HCT116 (cell line): ENCODE data around the gene LSP1. TPM values are rescaled to one million over a fixed set of nuclear protein-coding genes. Genes with fewer than 3 reads are reported as not detected.

ENCODE experiments used
- ATAC-seq: fragments of 200-7000 bp; cut with Tn5 transposase; 2 replicates; pipeline ENCODE4 v1.9.1; 2020; ENCODE audit warnings: mild to moderate bottlenecking, moderate library complexity
- BruUV-seq: library from RNA; stranded (reverse); fragments of 400-500 nt; replicated peaks from 2 replicates; lab custom pipeline; 2021; lab: Mats Ljungman, UMichigan
- CTCF ChIA-PET: fragments of 300-600 bp; sonication (Branson Sonifier 250); formaldehyde crosslinking; loops from one replicate; lab custom pipeline; 2021; ENCODE audit warnings: antibody characterized with exemption; lab: Charles Lee
- POLR2A ChIA-PET: fragments of 300-600, 350-600 bp; sonication (Branson Sonifier 250); formaldehyde crosslinking; loops from one replicate; lab custom pipeline; 2021; ENCODE audit warnings: antibody characterized with exemption; lab: Charles Lee
- RAD21 ChIA-PET, 2 experiments: fragments of 300-600 bp; sonication (Branson Sonifier 250); formaldehyde crosslinking; loops; one replicate each; lab custom pipeline; 2023; ENCODE audit warnings: low total read pairs in 2 of 2; ENCODE audit not compliant: uncharacterized antibody in 2 of 2, unreplicated experiment in 2 of 2, low non-redundant PET in 1 of 2; lab: Charles Lee
- DNase-seq: peaks from one replicate; pipeline ENCODE4 v3.0.0-alpha.2; 2010; ENCODE audit warnings: low read depth, low spot score
- H2AFZ ChIP-seq: fragments of 200-600 bp; shearing (Covaris generic), sonication (generic); 2 replicates; pipeline ENCODE4 v1.6.1; 2017; ENCODE audit warnings: low read depth, mixed run types, mixed read lengths, antibody characterized with exemption, low read length; ENCODE audit not compliant: poor library complexity, severe bottlenecking
- H3K27ac ChIP-seq: 2 replicates; pipeline ENCODE4 v1.5.1; 2012; ENCODE audit warnings: low read depth, low read length
- H3K27me3 ChIP-seq: fragments of 200-600 bp; sonication (generic); 2 replicates; pipeline ENCODE4 v1.6.1; 2016; ENCODE audit warnings: mixed run types, low read length, mixed read lengths; ENCODE audit not compliant: insufficient read depth
- H3K36me3 ChIP-seq, 2 experiments: fragments of 200-500 bp in 1 of 2; fragments of 200-600 bp in 1 of 2; sonication (Bioruptor generic) in 1 of 2; sonication (generic) in 1 of 2; 2 replicates each; pipeline versions ENCODE4 v1.5.1 to v1.6.1; 2014 to 2016; ENCODE audit warnings: low read length in 2 of 2, inconsistent platforms in 1 of 2, mixed read lengths in 1 of 2, mixed run types in 1 of 2; ENCODE audit not compliant: insufficient read depth in 2 of 2, control insufficient read depth in 1 of 2
- H3K4me1 ChIP-seq, 2 experiments: fragments of 200-600 bp in 1 of 2; sonication (generic) in 1 of 2; 2 replicates each; pipeline versions ENCODE4 v1.5.1 to v1.6.1; 2012 to 2017; ENCODE audit warnings: low read length in 2 of 2, inconsistent platforms in 1 of 2, mild to moderate bottlenecking in 1 of 2, mixed read lengths in 1 of 2, mixed run types in 1 of 2, moderate library complexity in 1 of 2; ENCODE audit not compliant: insufficient read depth in 2 of 2, control insufficient read depth in 1 of 2
- H3K4me2 ChIP-seq: fragments of 200-600 bp; sonication (generic); 2 replicates; pipeline ENCODE4 v1.6.1; 2017; ENCODE audit warnings: mixed run types, low read length, mixed read lengths
- H3K4me3 ChIP-seq, 2 experiments: fragments of 200-600 bp in 1 of 2; sonication (generic) in 1 of 2; replicated peaks in 1 of 2; 2 replicates each; pipeline ENCODE4 v1.5.1; 2011 to 2016; ENCODE audit warnings: low read length in 2 of 2, control low read depth in 1 of 2, low read depth in 1 of 2, mild to moderate bottlenecking in 1 of 2, mixed read lengths in 1 of 2, mixed run types in 1 of 2
- H3K79me2 ChIP-seq: fragments of 200-600 bp; sonication (generic); 2 replicates; pipeline ENCODE4 v1.6.1; 2017; ENCODE audit warnings: mild to moderate bottlenecking, mixed run types, low read length, moderate library complexity, mixed read lengths; ENCODE audit not compliant: insufficient read depth
- H3K9ac ChIP-seq: fragments of 200-600 bp; sonication (generic); 2 replicates; pipeline ENCODE4 v1.6.1; 2016; ENCODE audit warnings: low read length, mixed read lengths
- H3K9me2 ChIP-seq: fragments of 200-600 bp; sonication (generic), shearing (Covaris generic); 2 replicates; pipeline ENCODE4 v1.6.1; 2017; ENCODE audit warnings: mixed run types, mild to moderate bottlenecking, moderate library complexity; ENCODE audit not compliant: insufficient read depth
- H3K9me3 ChIP-seq, 2 experiments: fragments of 200-500 bp in 1 of 2; fragments of 200-600 bp in 1 of 2; sonication (Bioruptor generic) in 1 of 2; sonication (generic) in 1 of 2; 2 replicates each; pipeline ENCODE4 v1.6.1; 2014 to 2017; ENCODE audit warnings: low read length in 2 of 2, mixed read lengths in 2 of 2, inconsistent platforms in 1 of 2, low read depth in 1 of 2, mild to moderate bottlenecking in 1 of 2, mixed run types in 1 of 2, moderate library complexity in 1 of 2; ENCODE audit not compliant: control insufficient read depth in 1 of 2, insufficient read depth in 1 of 2
- H4K20me1 ChIP-seq: fragments of 200-600 bp; sonication (generic), shearing (Covaris generic); 2 replicates; pipeline ENCODE4 v1.6.1; 2017; ENCODE audit warnings: mixed run types, mild to moderate bottlenecking, moderate library complexity; ENCODE audit not compliant: insufficient read depth
- CEBPB ChIP-seq: IDR thresholded peaks from 2 replicates; pipeline ENCODE4 v1.6.1; 2012; ENCODE audit warnings: low read depth
- EZH2phosphoT487 ChIP-seq: fragments of 200-600 bp; IDR thresholded peaks from 2 replicates; pipeline ENCODE4 v1.6.1; 2018; ENCODE audit warnings: antibody characterized with exemption, borderline replicate concordance
- ZBTB33 ChIP-seq: IDR thresholded peaks from 2 replicates; pipeline ENCODE4 v1.6.1; 2011; ENCODE audit warnings: mild to moderate bottlenecking, low read length, moderate library complexity; ENCODE audit not compliant: insufficient replicate concordance; ENCODE audit errors: extremely low read depth
- ZNF274 ChIP-seq: fragments of 200-500 bp; sonication (Bioruptor generic); IDR thresholded peaks from 2 replicates; pipeline ENCODE4 v1.6.1; 2014; ENCODE audit warnings: mild to moderate bottlenecking, low read depth, low read length, inconsistent platforms
- intact Hi-C: fragments of 100-400 bp; cut with micrococcal nuclease; formaldehyde crosslinking; loops from 2 replicates; pipeline ENCODE4 v1.10.0; 2022
- total RNA-seq: library from RNA; stranded (reverse); gene quantifications from one replicate; pipeline ENCODE4 v1.2.1, GENCODE V29; 2021; ENCODE audit not compliant: unreplicated experiment
- TF ChIP-seq, protein P1 (sequence below), 3 experiments: fragments of 200-600 bp in 1 of 3; sonication (generic) in 1 of 3; IDR thresholded peaks in 2 of 3; conservative IDR thresholded peaks in 1 of 3; 2 replicates each; pipeline ENCODE4 v1.5.1; 2012 to 2017; ENCODE audit warnings: low read depth in 2 of 3, low read length in 2 of 3, antibody characterized with exemption in 1 of 3, borderline replicate concordance in 1 of 3, control low read depth in 1 of 3, mild to moderate bottlenecking in 1 of 3, mixed read lengths in 1 of 3, mixed run types in 1 of 3, moderate library complexity in 1 of 3; ENCODE audit not compliant: insufficient read depth in 1 of 3
- TF ChIP-seq, protein P2 (sequence below): IDR thresholded peaks from 2 replicates; pipeline ENCODE4 v1.6.1; 2012

The LSP1 gene
- total RNA-seq, 1 experiment from 2014 or later = 1.3 TPM

- Histone ChIP-seq H3K27ac (no peak overlapping the region), H3K9ac (no peak overlapping the region), H3K27me3 (no peaks in the 10 kb centered on the region), H3K79me2 (no peaks in the 10 kb centered on the region), H3K9me2 (no peaks in the 10 kb centered on the region), H3K4me1 (no peaks in the 10 kb centered on the region), H2AFZ (no peak overlapping the region), H3K4me3 (no peak overlapping the region), H3K4me2 (no peak overlapping the region), H3K36me3 (no peaks in the 10 kb centered on the region), H3K9me3 (no peaks in the 10 kb centered on the region), H4K20me1 (no peaks in the 10 kb centered on the region)
- DNase-seq = no peak
- no TSS peak for BruUV-seq
- intact Hi-C loops = no loop called here
- ATAC-seq = no peak
- ChIA-PET CTCF (interaction anchor here (2.0 kb wide), 1 partner anchor 22 kb away, joined by 5 read pairs; no protein-coding TSS in a partner anchor), RAD21 (no interaction called here), POLR2A (no interaction called here)
- TF ChIP-seq, protein P1, sequence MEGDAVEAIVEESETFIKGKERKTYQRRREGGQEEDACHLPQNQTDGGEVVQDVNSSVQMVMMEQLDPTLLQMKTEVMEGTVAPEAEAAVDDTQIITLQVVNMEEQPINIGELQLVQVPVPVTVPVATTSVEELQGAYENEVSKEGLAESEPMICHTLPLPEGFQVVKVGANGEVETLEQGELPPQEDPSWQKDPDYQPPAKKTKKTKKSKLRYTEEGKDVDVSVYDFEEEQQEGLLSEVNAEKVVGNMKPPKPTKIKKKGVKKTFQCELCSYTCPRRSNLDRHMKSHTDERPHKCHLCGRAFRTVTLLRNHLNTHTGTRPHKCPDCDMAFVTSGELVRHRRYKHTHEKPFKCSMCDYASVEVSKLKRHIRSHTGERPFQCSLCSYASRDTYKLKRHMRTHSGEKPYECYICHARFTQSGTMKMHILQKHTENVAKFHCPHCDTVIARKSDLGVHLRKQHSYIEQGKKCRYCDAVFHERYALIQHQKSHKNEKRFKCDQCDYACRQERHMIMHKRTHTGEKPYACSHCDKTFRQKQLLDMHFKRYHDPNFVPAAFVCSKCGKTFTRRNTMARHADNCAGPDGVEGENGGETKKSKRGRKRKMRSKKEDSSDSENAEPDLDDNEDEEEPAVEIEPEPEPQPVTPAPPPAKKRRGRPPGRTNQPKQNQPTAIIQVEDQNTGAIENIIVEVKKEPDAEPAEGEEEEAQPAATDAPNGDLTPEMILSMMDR (IDR thresholded peaks at IDR 0.05 in 2 of 3, conservative IDR thresholded peaks at IDR 0.05 in 1 of 3; ENCODE audit: borderline replicate concordance in 1 of 3, insufficient read depth in 1 of 3, low read depth in 2 of 3, low read length in 2 of 3) = no peak
- TF ChIP-seq ZNF274 = no peak
- no peak for TF ChIP-seq CEBPB
- no peak for TF ChIP-seq EZH2phosphoT487
- no peak for TF ChIP-seq ZBTB33
- TF ChIP-seq, protein P2, sequence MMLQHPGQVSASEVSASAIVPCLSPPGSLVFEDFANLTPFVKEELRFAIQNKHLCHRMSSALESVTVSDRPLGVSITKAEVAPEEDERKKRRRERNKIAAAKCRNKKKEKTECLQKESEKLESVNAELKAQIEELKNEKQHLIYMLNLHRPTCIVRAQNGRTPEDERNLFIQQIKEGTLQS = no peak
Measured at GRCh38 chr11:1854949-1855885, 2.3 kb downstream of the LSP1 start.
